Lower leg skin (tissue), 4 donors: ENCODE data around the gene STXBP2. TPM values are rescaled to one million over a fixed set of nuclear protein-coding genes. Genes with fewer than 3 reads are reported as not detected.

Experiments
- DNase-seq, 2 donors: peaks; one replicate each; pipeline ENCODE4 v3.0.0-alpha.2; 2019; ENCODE audit warnings: low spot score in 2 of 2
- H3K4me3 ChIP-seq: fragments of 200-600 bp; sonication (generic); 2 replicates; pipeline ENCODE4 v1.5.1; 2017; ENCODE audit warnings: mild to moderate bottlenecking, low read depth; ENCODE audit not compliant: poor library complexity, severe bottlenecking
- POLR2A ChIP-seq, 2 donors: fragments of 450-650 bp; IDR thresholded peaks; one replicate each; pipeline ENCODE4 v1.6.1; 2016 to 2017; ENCODE audit warnings: antibody characterized with exemption in 2 of 2, mild to moderate bottlenecking in 1 of 2, moderate library complexity in 1 of 2
- WGBS, 2 donors: methylation state at CpG; one replicate each; pipeline ENCODE4 v1.1.5; 2018; 5-methylcytosine and 5-hydroxymethylcytosine counted together
- intact Hi-C: fragments of 100-400 bp; cut with DNase I; formaldehyde crosslinking; loops from one replicate; pipeline ENCODE4 v1.15.0; 2023; ENCODE audit warnings: low total_unique reads
- total RNA-seq, 4 donors: library from RNA; depleted of rRNA; stranded (reverse); fragments of >200 nt; gene quantifications; one replicate each; pipeline ENCODE4 v1.1.0, GENCODE V29; 2016
- TF ChIP-seq, protein P1 (sequence below), 3 donors: fragments of 450-650 bp; IDR thresholded peaks; one replicate each; pipeline ENCODE4 v1.5.1; 2016; ENCODE audit warnings: antibody characterized with exemption in 3 of 3, mild to moderate bottlenecking in 3 of 3, moderate library complexity in 2 of 3

The STXBP2 gene
- total RNA-seq, 4 donors from 2014 or later: 43.8 to 109 (median 69.9) TPM

DNA sequence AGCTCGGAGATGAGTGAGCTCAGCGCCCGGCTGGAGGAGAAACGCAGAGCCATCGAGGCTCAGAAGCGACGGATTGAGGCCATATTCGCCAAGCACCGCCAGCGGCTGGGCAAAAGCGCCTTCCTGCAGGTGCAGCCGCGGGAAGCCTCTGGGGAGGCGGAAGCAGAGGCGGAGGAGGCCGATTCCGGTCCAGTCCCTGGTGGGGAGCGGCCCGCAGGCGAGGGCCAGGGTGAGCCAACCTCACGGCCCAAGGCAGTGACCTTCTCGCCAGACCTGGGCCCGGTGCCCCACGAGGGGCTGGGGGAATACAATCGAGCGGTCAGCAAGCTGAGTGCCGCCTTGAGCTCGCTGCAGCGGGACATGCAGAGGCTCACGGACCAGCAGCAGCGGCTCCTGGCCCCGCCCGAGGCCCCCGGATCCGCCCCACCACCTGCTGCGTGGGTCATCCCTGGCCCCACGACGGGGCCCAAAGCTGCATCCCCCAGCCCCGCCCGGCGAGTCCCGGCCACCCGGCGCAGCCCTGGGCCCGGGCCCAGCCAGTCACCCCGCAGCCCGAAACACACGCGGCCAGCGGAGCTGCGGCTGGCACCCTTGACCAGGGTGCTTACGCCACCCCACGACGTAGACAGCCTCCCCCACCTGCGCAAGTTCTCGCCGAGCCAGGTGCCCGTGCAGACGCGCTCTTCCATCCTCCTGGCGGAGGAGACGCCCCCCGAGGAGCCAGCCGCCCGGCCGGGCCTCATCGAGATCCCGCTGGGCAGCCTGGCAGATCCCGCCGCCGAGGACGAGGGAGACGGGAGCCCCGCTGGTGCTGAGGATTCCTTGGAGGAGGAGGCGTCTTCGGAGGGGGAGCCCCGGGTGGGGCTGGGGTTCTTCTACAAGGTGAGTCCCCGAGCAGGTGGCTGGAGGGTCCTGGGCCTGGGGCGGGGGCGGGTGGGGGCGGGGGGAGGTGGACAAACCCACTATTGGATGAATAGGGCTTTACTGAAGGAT is 24.3 kb upstream of the STXBP2 start:
- WGBS, 2 donors: 90 to 92% methylated on average over 60 to 70 of the region's 81 CpGs
- DNase-seq: no peak
- no peak overlapping the region for H3K4me3 ChIP-seq
- TF ChIP-seq POLR2A (IDR thresholded peaks at IDR 0.05): no peak
- TF ChIP-seq, protein P1, sequence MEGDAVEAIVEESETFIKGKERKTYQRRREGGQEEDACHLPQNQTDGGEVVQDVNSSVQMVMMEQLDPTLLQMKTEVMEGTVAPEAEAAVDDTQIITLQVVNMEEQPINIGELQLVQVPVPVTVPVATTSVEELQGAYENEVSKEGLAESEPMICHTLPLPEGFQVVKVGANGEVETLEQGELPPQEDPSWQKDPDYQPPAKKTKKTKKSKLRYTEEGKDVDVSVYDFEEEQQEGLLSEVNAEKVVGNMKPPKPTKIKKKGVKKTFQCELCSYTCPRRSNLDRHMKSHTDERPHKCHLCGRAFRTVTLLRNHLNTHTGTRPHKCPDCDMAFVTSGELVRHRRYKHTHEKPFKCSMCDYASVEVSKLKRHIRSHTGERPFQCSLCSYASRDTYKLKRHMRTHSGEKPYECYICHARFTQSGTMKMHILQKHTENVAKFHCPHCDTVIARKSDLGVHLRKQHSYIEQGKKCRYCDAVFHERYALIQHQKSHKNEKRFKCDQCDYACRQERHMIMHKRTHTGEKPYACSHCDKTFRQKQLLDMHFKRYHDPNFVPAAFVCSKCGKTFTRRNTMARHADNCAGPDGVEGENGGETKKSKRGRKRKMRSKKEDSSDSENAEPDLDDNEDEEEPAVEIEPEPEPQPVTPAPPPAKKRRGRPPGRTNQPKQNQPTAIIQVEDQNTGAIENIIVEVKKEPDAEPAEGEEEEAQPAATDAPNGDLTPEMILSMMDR (IDR thresholded peaks at IDR 0.05): no peak
- intact Hi-C loops: no loop called here

DNA sequence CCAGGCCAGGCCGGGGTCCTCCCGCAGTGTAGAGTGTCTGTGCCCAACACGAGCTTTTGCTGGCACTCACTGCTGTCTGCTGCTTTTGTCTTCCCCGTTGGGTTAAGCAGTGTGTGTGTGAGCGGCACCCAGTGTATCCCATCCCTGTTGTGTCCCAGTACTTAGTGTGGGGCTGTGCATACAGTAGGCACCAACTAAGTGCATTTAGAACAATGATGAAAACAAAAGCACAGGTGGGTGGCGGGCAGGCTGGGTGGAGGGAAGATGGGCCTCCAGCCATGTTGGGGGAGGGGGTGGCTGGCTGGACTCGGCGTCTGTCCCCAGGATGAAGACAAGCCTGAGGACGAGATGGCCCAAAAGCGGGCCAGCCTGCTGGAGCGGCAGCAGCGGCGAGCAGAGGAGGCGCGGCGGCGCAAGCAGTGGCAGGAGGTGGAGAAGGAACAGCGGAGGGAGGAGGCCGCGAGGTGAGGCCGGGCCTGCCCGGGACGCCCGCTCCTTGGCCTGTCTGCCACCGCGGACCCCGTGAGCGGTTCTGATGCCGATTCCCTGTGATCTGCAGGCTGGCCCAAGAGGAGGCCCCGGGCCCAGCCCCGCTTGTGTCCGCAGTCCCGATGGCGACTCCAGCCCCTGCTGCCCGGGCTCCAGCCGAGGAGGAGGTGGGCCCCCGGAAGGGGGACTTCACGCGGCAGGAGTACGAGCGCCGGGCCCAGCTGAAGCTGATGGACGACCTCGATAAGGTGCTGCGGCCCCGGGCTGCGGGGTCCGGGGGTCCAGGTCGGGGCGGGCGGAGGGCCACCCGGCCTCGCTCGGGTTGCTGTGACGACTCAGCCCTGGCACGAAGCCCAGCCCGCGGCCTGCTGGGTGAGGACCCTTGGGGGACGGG is 21.8 kb upstream of the STXBP2 start:
- 88 to 91% methylated on average over 50 to 59 of the region's 59 CpGs for WGBS, 2 donors
- TF ChIP-seq, protein P1 (IDR thresholded peaks at IDR 0.05): no peak
- TF ChIP-seq POLR2A (IDR thresholded peaks at IDR 0.05): no peak
- H3K4me3 ChIP-seq: no peak overlapping the region
- intact Hi-C loops: no loop called here
- DNase-seq: no peak

DNA sequence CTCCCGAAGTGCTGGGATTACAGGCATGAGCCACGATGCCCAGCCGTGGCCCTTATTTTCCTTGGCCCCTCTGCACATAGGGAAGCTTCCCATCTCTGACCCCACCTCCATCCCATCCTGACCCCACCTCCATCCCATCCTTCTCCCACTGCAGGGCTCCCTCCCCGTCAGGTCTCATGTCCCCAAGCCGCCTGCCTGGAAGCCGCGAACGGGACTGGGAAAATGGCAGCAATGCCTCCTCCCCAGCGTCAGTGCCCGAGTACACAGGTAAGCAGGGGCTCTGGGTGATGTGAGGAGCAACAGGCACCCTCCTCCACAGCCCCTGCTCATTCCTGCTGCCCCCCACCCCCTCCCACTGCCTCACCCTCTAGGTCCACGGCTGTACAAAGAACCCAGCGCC is 19.7 kb upstream of the STXBP2 start:
- no peak overlapping the region for H3K4me3 ChIP-seq
- intact Hi-C loops: no loop called here
- no peak for TF ChIP-seq POLR2A (IDR thresholded peaks at IDR 0.05)
- TF ChIP-seq, protein P1 (IDR thresholded peaks at IDR 0.05): no peak
- DNase-seq: no peak
- 89 to 93% methylated on average over 12 of the region's 12 CpGs for WGBS, 2 donors

DNA sequence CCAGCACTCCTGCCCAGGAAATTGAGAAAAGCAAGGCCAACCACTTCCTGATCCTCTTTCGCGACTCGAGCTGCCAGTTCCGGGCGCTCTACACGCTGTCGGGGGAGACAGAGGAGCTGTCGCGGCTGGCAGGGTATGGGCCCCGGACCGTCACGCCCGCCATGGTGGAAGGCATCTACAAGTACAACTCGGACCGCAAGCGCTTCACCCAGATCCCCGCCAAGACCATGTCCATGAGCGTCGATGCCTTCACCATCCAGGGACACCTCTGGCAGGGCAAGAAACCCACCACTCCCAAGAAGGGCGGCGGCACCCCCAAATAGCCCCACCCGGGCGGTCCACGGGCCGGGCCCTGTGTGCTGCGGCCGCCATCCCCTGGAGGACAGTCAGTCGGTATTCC is 19.2 kb upstream of the STXBP2 start:
- TF ChIP-seq, protein P1 (IDR thresholded peaks at IDR 0.05): no peak
- no peak for TF ChIP-seq POLR2A (IDR thresholded peaks at IDR 0.05)
- WGBS, 2 donors: 81 to 88% methylated on average over 18 to 28 of the region's 28 CpGs
- intact Hi-C loops: no loop called here
- H3K4me3 ChIP-seq: no peak overlapping the region
- no peak for DNase-seq

DNA sequence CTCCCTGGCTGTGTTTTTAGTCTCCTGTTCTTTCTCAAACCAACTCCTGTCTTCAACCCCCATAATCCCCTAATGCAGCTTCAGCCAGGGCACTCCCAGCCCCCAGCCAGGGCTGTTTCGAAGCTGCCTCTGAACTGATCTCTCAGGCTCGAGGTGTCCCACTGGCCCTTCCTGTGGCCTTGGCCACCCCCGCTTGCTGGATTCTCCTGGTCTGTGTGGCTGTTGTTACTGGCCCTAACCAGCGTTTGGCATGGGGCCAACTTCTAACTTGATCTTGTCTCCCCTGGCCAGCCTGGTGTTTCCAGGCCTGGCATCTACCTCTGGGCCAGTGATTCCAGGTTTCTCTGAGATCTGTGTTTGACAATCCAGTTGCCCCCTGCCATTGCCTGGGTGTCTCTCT is 18.6 kb upstream of the STXBP2 start:
- no peak for DNase-seq
- WGBS, 2 donors: 62 to 69% methylated on average over 4 of the region's 4 CpGs
- TF ChIP-seq POLR2A (IDR thresholded peaks at IDR 0.05): no peak
- TF ChIP-seq, protein P1 (IDR thresholded peaks at IDR 0.05): no peak
- no peak overlapping the region for H3K4me3 ChIP-seq
- intact Hi-C loops: no loop called here
